ENCODE results near the gene CDC14A. TPM values are rescaled to one million over a fixed set of nuclear protein-coding genes. Genes with fewer than 3 reads are reported as not detected.

The CDC14A gene
- polyA plus RNA-seq, 1 experiment: 2.8 TPM

- H3K9me3 ChIP-seq (ENCODE audit: control insufficient read depth, insufficient read depth, low read length): no peaks in the 10 kb centered on the region; the same call in 1 of the 2 replicates
- no peak for DNase-seq (ENCODE audit: low read depth, low spot score)
Measured at GRCh38 chr1:100539836-100540536, 187.7 kb downstream of the CDC14A start.

GRCh38 chr1:100542285-100542684 lies 190.0 kb downstream of the CDC14A start:
- H3K9me3 ChIP-seq (ENCODE audit: control insufficient read depth, insufficient read depth, low read length): no peaks in the 10 kb centered on the region; the same call in 1 of the 2 replicates
- H3K4me3 ChIP-seq (ENCODE audit: low read depth, low read length): no peak overlapping the region
- POLR2A ChIA-PET: no interaction called here
- no peak overlapping the region for H3K27ac ChIP-seq (ENCODE audit: low read depth, low read length)
- TF ChIP-seq CTCF (IDR thresholded peaks at IDR 0.05; ENCODE audit: low read depth, low read length): no peak
- H3K27me3 ChIP-seq (ENCODE audit: control insufficient read depth, insufficient read depth, low read length): peaks cover 27% of the 10 kb centered on the region
- CTCF ChIA-PET: interaction anchor here (0.7 to 1.9 kb wide), 2 partner anchors 191 to 326 kb away, joined by 3 to 9 read pairs; no protein-coding TSS in a partner anchor
- no peak for DNase-seq (ENCODE audit: low read depth, low spot score)

More at GRCh38 chr1:100539836-100540536, 187.7 kb downstream of the CDC14A start:
- POLR2A ChIA-PET: no interaction called here
- CTCF ChIA-PET: interaction anchor here (1.3 kb wide), 1 partner anchor 81 kb away, joined by 3 read pairs; no protein-coding TSS in a partner anchor
- Histone ChIP-seq H3K4me3 (ENCODE audit: low read depth, low read length) (peak overlapping the region; percentile 54), H3K27ac (ENCODE audit: low read depth, low read length) (no peak overlapping the region), H3K27me3 (ENCODE audit: control insufficient read depth, insufficient read depth, low read length) (peaks cover 32% of the 10 kb centered on the region)
- TF ChIP-seq CTCF (IDR thresholded peaks at IDR 0.05; ENCODE audit: low read depth, low read length): no peak

- Histone ChIP-seq H3K27ac (ENCODE audit: low read depth, low read length) (no peak overlapping the region), H3K9me3 (ENCODE audit: control insufficient read depth, insufficient read depth, low read length) (no peaks in the 10 kb centered on the region; the same call in 1 of the 2 replicates), H3K4me3 (ENCODE audit: low read depth, low read length) (no peak overlapping the region), H3K27me3 (ENCODE audit: control insufficient read depth, insufficient read depth, low read length) (peaks cover 18% of the 10 kb centered on the region)
- peak; percentile 25; the same call in 1 of the 2 replicates for TF ChIP-seq CTCF (IDR thresholded peaks at IDR 0.05; ENCODE audit: low read depth, low read length)
- no peak for DNase-seq (ENCODE audit: low read depth, low spot score)
- ChIA-PET POLR2A (no interaction called here), CTCF (interaction anchor here (1.9 kb wide), 1 partner anchor 325 kb away, joined by 9 read pairs; no protein-coding TSS in a partner anchor)
Measured at GRCh38 chr1:100543640-100544039, 191.3 kb downstream of the CDC14A start.

GRCh38 chr1:100544791-100545190 lies 192.5 kb downstream of the CDC14A start:
- CTCF ChIA-PET: no interaction called here
- no peaks in the 10 kb centered on the region for H3K9me3 ChIP-seq (ENCODE audit: control insufficient read depth, insufficient read depth, low read length)
- no peak for DNase-seq (ENCODE audit: low read depth, low spot score)
- POLR2A ChIA-PET: no interaction called here
- no peak overlapping the region for H3K27ac ChIP-seq (ENCODE audit: low read depth, low read length)
- peaks cover 11% of the 10 kb centered on the region for H3K27me3 ChIP-seq (ENCODE audit: control insufficient read depth, insufficient read depth, low read length)
- no peak overlapping the region for H3K4me3 ChIP-seq (ENCODE audit: low read depth, low read length)
- no peak for TF ChIP-seq CTCF (IDR thresholded peaks at IDR 0.05; ENCODE audit: low read depth, low read length)

GRCh38 chr1:100545855-100546254 lies 193.5 kb downstream of the CDC14A start:
- H3K4me3 ChIP-seq (ENCODE audit: low read depth, low read length): no peak overlapping the region
- peaks cover 5% of the 10 kb centered on the region for H3K27me3 ChIP-seq (ENCODE audit: control insufficient read depth, insufficient read depth, low read length)
- DNase-seq (ENCODE audit: low read depth, low spot score): no peak
- POLR2A ChIA-PET: no interaction called here
- H3K27ac ChIP-seq (ENCODE audit: low read depth, low read length): no peak overlapping the region
- TF ChIP-seq CTCF (IDR thresholded peaks at IDR 0.05; ENCODE audit: low read depth, low read length): no peak
- CTCF ChIA-PET: interaction anchor here (0.5 kb wide), 1 partner anchor 641 kb away, joined by 4 read pairs; no protein-coding TSS in a partner anchor
- no peaks in the 10 kb centered on the region for H3K9me3 ChIP-seq (ENCODE audit: control insufficient read depth, insufficient read depth, low read length)
